Measurements from ENCODE around the gene PRDM2. TPM values are rescaled to one million over a fixed set of nuclear protein-coding genes. Genes with fewer than 3 reads are reported as not detected.

PRDM2 gene
- total RNA-seq, 1 donor from 2014 or later: 88.3 TPM

DNA sequence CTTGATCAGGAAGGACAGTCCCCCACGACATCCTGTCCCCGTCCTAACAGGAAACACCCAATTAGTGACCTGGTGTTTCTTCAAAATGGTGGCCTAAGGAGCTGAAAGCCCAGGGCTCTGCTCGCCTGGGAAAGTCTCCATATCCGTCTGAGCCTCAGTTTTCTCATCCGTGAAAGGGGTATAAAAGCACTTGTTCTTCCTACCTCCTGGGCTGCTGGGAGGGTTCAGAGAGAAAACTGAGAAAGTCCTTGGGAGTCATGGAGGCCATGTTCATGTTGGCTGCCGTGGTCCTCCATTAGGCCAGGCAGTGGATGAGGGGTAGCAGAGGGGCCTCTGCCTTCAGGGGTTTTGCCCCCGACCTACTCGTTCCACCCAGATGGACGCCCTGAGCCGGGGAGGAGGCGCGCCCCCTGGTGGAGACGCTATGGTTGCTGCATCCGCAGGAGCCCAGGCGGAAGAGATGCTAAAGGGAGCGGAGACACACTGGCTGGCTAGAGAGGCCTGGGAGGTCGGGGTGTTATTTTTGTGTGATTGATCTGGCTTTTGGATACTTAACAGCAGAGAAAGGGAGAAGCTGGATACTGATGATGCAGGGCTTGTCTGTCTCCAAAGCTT lies 113.5 kb downstream of the PRDM2 start:
- DNase-seq: peak; percentile 78
- Mint-ChIP-seq H3K9me3 (ENCODE audit: unreplicated experiment) (peaks cover 6% of the 10 kb centered on the region), H3K36me3 (ENCODE audit: unreplicated experiment) (no peaks in the 10 kb centered on the region), H3K4me1 (ENCODE audit: low read depth, unreplicated experiment) (no peaks in the 10 kb centered on the region), H3K27me3 (ENCODE audit: unreplicated experiment) (peaks cover 3% of the 10 kb centered on the region), H3K4me3 (ENCODE audit: unreplicated experiment) (no peak overlapping the region), H3K27ac (ENCODE audit: unreplicated experiment) (no peak overlapping the region)
- TF ChIP-seq, protein P1, sequence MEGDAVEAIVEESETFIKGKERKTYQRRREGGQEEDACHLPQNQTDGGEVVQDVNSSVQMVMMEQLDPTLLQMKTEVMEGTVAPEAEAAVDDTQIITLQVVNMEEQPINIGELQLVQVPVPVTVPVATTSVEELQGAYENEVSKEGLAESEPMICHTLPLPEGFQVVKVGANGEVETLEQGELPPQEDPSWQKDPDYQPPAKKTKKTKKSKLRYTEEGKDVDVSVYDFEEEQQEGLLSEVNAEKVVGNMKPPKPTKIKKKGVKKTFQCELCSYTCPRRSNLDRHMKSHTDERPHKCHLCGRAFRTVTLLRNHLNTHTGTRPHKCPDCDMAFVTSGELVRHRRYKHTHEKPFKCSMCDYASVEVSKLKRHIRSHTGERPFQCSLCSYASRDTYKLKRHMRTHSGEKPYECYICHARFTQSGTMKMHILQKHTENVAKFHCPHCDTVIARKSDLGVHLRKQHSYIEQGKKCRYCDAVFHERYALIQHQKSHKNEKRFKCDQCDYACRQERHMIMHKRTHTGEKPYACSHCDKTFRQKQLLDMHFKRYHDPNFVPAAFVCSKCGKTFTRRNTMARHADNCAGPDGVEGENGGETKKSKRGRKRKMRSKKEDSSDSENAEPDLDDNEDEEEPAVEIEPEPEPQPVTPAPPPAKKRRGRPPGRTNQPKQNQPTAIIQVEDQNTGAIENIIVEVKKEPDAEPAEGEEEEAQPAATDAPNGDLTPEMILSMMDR (IDR thresholded peaks at IDR 0.05; ENCODE audit: partially characterized antibody, unreplicated experiment): peak; percentile 85

DNA sequence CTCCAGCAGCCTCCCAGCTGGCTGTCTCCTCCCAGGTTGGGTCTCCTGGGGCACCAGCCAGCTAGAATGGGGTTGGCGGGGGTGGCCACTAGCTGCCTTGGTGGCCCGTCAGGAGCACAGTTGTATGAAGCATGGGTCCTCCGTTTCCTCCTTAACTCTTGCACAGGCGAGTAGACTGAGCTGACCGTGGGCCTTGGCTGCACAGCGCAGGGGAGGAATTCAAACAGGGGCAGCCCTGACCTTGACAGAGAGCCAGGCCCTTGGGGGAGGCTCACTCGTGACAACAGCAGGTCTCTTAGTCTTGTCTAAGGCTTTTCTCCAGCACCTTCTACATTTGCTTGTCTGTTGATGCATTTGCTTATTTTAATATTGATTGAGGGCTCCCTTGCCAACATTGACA lies 114.1 kb downstream of the PRDM2 start:
- Mint-ChIP-seq H3K9me3 (ENCODE audit: unreplicated experiment) (peaks cover 6% of the 10 kb centered on the region), H3K36me3 (ENCODE audit: unreplicated experiment) (no peaks in the 10 kb centered on the region), H3K27ac (ENCODE audit: unreplicated experiment) (no peak overlapping the region), H3K27me3 (ENCODE audit: unreplicated experiment) (peaks cover 3% of the 10 kb centered on the region), H3K4me1 (ENCODE audit: low read depth, unreplicated experiment) (no peaks in the 10 kb centered on the region), H3K4me3 (ENCODE audit: unreplicated experiment) (no peak overlapping the region)
- TF ChIP-seq, protein P1 (IDR thresholded peaks at IDR 0.05; ENCODE audit: partially characterized antibody, unreplicated experiment): no peak
- no peak for DNase-seq

DNA sequence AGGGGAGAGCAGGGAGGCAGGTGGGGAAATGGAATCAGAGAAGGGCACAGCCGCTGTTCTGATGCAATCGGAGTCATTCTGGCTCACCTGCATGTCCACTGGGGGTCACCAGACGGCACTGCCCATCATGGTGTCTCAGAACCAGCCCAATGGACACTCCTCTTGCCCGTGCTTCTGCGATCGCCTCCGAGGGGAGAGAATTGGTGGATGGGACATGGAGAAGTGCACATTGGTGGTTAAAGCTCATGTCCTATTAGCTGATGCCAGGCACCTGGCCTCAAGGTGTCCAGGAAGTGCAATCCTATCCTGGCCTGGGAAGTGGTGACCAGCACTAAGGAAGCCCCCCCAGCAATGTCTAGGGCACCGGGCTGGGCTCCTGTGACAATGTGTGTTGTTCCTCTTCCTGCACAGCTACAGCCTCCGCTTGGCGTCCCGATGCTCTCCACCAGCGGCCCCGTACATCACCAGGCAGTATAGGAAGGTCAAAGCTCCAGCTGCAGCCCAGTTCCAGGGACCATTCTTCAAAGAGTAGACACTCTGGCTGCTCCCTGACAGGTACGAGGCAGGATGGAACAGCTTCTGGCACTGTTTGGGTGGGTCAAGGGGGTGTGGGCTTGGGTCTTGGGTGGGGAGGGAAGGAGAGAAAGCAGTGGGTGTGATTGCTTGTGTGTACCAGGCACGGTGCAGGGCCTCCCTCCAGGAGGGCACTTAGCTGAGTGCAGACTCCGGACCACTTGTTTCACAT lies 116.2 kb downstream of the PRDM2 start:
- H3K9me3 Mint-ChIP-seq (ENCODE audit: unreplicated experiment): peaks cover 6% of the 10 kb centered on the region

DNA sequence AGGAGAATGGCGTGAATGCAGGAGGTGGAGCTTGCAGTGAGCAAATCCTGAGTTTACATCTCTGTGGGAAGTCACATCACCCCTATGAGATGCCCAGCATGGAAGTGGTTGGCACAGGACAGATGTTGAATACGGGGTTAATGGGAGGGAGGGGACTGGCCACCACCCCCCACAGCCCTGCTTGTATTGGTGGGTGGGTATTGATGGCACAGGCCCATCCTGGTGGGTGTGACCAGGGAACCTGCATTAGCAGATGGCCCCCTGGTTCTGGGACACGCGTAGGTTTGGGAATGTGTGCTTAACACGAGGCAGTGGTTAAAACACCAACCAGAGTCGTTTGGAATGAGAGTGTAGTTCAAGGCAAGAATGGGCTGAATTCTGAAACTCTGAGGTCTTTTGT lies 117.9 kb downstream of the PRDM2 start:
- no peak overlapping the region for H3K4me3 Mint-ChIP-seq (ENCODE audit: unreplicated experiment)
- H3K9me3 Mint-ChIP-seq (ENCODE audit: unreplicated experiment): peaks cover 7% of the 10 kb centered on the region
- no peak for DNase-seq
- H3K4me1 Mint-ChIP-seq (ENCODE audit: low read depth, unreplicated experiment): no peaks in the 10 kb centered on the region
- H3K27me3 Mint-ChIP-seq (ENCODE audit: unreplicated experiment): peaks cover 3% of the 10 kb centered on the region
- peaks cover 4% of the 10 kb centered on the region for H3K36me3 Mint-ChIP-seq (ENCODE audit: unreplicated experiment)
- no peak overlapping the region for H3K27ac Mint-ChIP-seq (ENCODE audit: unreplicated experiment)
- TF ChIP-seq, protein P1 (IDR thresholded peaks at IDR 0.05; ENCODE audit: partially characterized antibody, unreplicated experiment): no peak

More for the DNA sequence above, 116.2 kb downstream of the PRDM2 start:
- TF ChIP-seq, protein P1 (IDR thresholded peaks at IDR 0.05; ENCODE audit: partially characterized antibody, unreplicated experiment): no peak
- Mint-ChIP-seq H3K27ac (ENCODE audit: unreplicated experiment) (no peak overlapping the region), H3K4me3 (ENCODE audit: unreplicated experiment) (no peak overlapping the region), H3K36me3 (ENCODE audit: unreplicated experiment) (no peaks in the 10 kb centered on the region), H3K27me3 (ENCODE audit: unreplicated experiment) (peaks cover 3% of the 10 kb centered on the region), H3K4me1 (ENCODE audit: low read depth, unreplicated experiment) (no peaks in the 10 kb centered on the region)
- DNase-seq: no peak

DNA sequence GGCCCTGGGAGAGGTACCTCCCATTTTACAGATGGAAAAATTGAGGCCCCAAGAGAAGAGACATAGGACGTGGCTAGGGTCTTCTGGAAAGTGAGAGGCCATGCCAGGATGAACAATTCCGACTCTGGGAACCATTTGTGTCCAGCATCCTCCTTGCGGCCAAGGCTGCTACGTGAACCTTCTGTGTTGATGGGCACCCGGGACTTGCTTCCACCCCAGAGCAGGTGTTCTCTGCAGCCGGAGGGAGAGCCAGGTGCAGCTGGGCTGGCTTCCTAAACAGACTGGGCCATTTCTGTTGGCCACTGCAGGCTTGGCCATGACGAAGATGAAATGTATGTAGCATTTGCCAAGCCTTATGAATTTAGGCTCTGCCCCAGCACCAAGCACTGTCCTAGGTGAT lies 118.9 kb downstream of the PRDM2 start:
- DNase-seq: no peak
- TF ChIP-seq, protein P1 (IDR thresholded peaks at IDR 0.05; ENCODE audit: partially characterized antibody, unreplicated experiment): no peak
- Mint-ChIP-seq H3K4me1 (ENCODE audit: low read depth, unreplicated experiment) (no peaks in the 10 kb centered on the region), H3K27ac (ENCODE audit: unreplicated experiment) (no peak overlapping the region), H3K4me3 (ENCODE audit: unreplicated experiment) (no peak overlapping the region), H3K27me3 (ENCODE audit: unreplicated experiment) (peaks cover 3% of the 10 kb centered on the region), H3K36me3 (ENCODE audit: unreplicated experiment) (peaks cover 9% of the 10 kb centered on the region), H3K9me3 (ENCODE audit: unreplicated experiment) (peaks cover 3% of the 10 kb centered on the region)

Data from glutamatergic neuron (in vitro differentiated cells).